ENCODE measurements around the gene LONRF2. TPM values are rescaled to one million over a fixed set of nuclear protein-coding genes. Genes with fewer than 3 reads are reported as not detected.
A peak's percentile ranks its signal among the peaks of the same experiment; 100 is the strongest.

LONRF2 gene
- total and polyA plus RNA-seq, 2 of the 4 experiments (the other 2 are of a cell fraction) = 0.19 to 0.54 TPM

DNA sequence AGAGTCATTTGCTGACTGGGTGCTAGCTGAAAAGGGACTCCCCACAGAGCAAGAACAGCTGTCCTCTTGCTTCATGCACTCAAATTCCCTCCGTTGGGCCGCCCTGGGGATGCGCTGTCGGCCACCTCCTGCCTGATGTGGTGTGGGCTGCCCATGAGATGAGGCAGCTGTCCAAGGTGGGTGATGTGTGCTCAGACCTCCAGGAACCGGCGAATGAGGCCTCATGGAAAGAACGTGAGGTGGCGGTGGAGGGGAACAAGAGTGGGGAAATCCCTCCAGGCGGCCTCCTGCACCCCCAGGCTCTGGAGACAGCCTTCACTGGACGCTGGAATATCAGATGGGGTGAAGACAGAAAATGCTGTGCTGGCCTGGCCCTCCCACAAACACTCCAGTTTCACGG, 79.8 kb downstream of the LONRF2 start:
- no peak overlapping the region; the same call in 1 of the 2 replicates for H3K56ac ChIP-seq (ENCODE audit: extremely low read depth, insufficient read depth, low read length)
- H3K4me1 ChIP-seq (ENCODE audit: control insufficient read depth, insufficient read depth, low read length) = peaks cover 16% of the 10 kb centered on the region
- ChIA-PET POLR2A (ENCODE audit: unreplicated experiment) (no interaction called here), CTCF (no interaction called here)
- in situ Hi-C loops (cut with MboI; ENCODE audit: low sequenced_read_pairs) (loop anchor here (10.0 kb wide), 1 partner anchor 518 kb away; no protein-coding TSS in a partner anchor), intact Hi-C loops (cut with micrococcal nuclease) (loop anchor here (5.0 to 10.0 kb wide), 4 partner anchors 230 to 595 kb away; no protein-coding TSS in a partner anchor), dilution Hi-C loops (cut with HindIII; ENCODE audit: low sequenced_read_pairs, unreplicated experiment) (no loop called here)
- no peak overlapping the region; the same call in 1 of the 2 replicates for H3K23ac ChIP-seq (ENCODE audit: low read depth, low read length)
- TF ChIP-seq FOS (IDR thresholded peaks at IDR 0.05; ENCODE audit: low read depth, low read length) = no peak
- peak; percentile 8; the same call in 1 of the 2 replicates for TF ChIP-seq BHLHE40 (IDR thresholded peaks at IDR 0.05; ENCODE audit: low read depth, low read length)
- TF ChIP-seq SMC3 (IDR thresholded peaks at IDR 0.05; ENCODE audit: low read depth, low read length) = no peak
- peak; percentile 48 for TF ChIP-seq CEBPB (IDR thresholded peaks at IDR 0.05; ENCODE audit: low read depth, low read length)
- no peak for TF ChIP-seq RFX5 (IDR thresholded peaks at IDR 0.05; ENCODE audit: low read depth, low read length)
- no peak for TF ChIP-seq CHD1 (IDR thresholded peaks at IDR 0.05; ENCODE audit: low read depth, low read length)
- peak; percentile 39; the same call in 1 of the 2 replicates for TF ChIP-seq MXI1 (IDR thresholded peaks at IDR 0.05; ENCODE audit: borderline replicate concordance, low read depth, low read length)
- TF ChIP-seq RCOR1 (IDR thresholded peaks at IDR 0.05; ENCODE audit: insufficient replicate concordance, low read length) = no peak
- no peak for TF ChIP-seq RAD21 (IDR thresholded peaks at IDR 0.05; ENCODE audit: low read length)
- no peak for TF ChIP-seq MAZ (IDR thresholded peaks at IDR 0.05; ENCODE audit: borderline replicate concordance, low read depth, low read length)
- TF ChIP-seq MAFK (IDR thresholded peaks at IDR 0.05; ENCODE audit: low read depth, low read length) = no peak
- TF ChIP-seq, protein P1, sequence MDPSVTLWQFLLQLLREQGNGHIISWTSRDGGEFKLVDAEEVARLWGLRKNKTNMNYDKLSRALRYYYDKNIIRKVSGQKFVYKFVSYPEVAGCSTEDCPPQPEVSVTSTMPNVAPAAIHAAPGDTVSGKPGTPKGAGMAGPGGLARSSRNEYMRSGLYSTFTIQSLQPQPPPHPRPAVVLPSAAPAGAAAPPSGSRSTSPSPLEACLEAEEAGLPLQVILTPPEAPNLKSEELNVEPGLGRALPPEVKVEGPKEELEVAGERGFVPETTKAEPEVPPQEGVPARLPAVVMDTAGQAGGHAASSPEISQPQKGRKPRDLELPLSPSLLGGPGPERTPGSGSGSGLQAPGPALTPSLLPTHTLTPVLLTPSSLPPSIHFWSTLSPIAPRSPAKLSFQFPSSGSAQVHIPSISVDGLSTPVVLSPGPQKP (IDR thresholded peaks at IDR 0.05; ENCODE audit: borderline replicate concordance, low read depth, low read length) = no peak
- H3K9me1 ChIP-seq (ENCODE audit: insufficient read depth, low read length) = peaks cover 15% of the 10 kb centered on the region; the same call in 1 of the 2 replicates
- ATAC-seq (ENCODE audit: low read depth) = peak; percentile 63
- peak overlapping the region; percentile 56; the same call in 1 of the 3 replicates for H2BK15ac ChIP-seq (ENCODE audit: low read depth, low read length)
- peak; percentile 74 for DNase-seq
- H3K9ac ChIP-seq (ENCODE audit: low read depth, low read length) = 0 out of 2 replicates have a peak overlapping the region, but pooled peaks have one; percentile 7
- no peaks in the 10 kb centered on the region for H3K36me3 ChIP-seq (ENCODE audit: control insufficient read depth, insufficient read depth, low read length)
- no peak overlapping the region for H3K4me3 ChIP-seq (ENCODE audit: insufficient read depth, low read depth, low read length)
- H3K4ac ChIP-seq (ENCODE audit: low read depth, low read length) = peak overlapping the region; percentile 79
- H2BK5ac ChIP-seq (ENCODE audit: low read depth, low read length, poor library complexity, severe bottlenecking) = no peak overlapping the region
- no TSS peak for BruUV-seq (replicated peaks)
- peak overlapping the region; percentile 21 for H2AK9ac ChIP-seq (replicated peaks; ENCODE audit: low read depth, low read length, poor library complexity)
- H4K20me1 ChIP-seq (ENCODE audit: insufficient read depth, low read length) = no peaks in the 10 kb centered on the region
- peak overlapping the region in 1 of 2 experiments; percentile 45; a peak in 2 of 4 replicates for H4K8ac ChIP-seq (ENCODE audit: low read depth in 2 of 2, low read length in 2 of 2)
- H3K9me3 ChIP-seq (ENCODE audit: control insufficient read depth, insufficient read depth, low read length) = peaks cover 4% of the 10 kb centered on the region
- no peak overlapping the region; the same call in 1 of the 2 replicates for H3K4me2 ChIP-seq (ENCODE audit: low read depth, low read length)
- no peak overlapping the region; the same call in 1 of the 2 replicates for H4K5ac ChIP-seq (ENCODE audit: low read depth, low read length)
- peak overlapping the region; percentile 75 for H4K91ac ChIP-seq (ENCODE audit: insufficient read depth, low read depth, low read length)
- H3K27me3 ChIP-seq (ENCODE audit: control insufficient read depth, insufficient read depth, low read length) = no peaks in the 10 kb centered on the region
- H3K18ac ChIP-seq (ENCODE audit: low read depth, low read length) = peak overlapping the region; percentile 31; the same call in 1 of the 2 replicates
- peak overlapping the region; percentile 23 for H3K27ac ChIP-seq (ENCODE audit: insufficient read depth, low read length)
- H2AFZ ChIP-seq (replicated peaks; ENCODE audit: low read length, poor library complexity) = peak overlapping the region; percentile 86
- H2BK120ac ChIP-seq (ENCODE audit: low read depth, low read length) = peak overlapping the region; percentile 90
- H3K14ac ChIP-seq (replicated peaks; ENCODE audit: low read depth, low read length) = no peak overlapping the region; the same call in 1 of the 2 replicates
- no CpG with 5 or more reads among the region's 11 CpGs for WGBS, 2 experiments (ENCODE audit: extremely low coverage in 2 of 2, insufficient read length in 1 of 2)
- no peaks in the 10 kb centered on the region for H3K79me1 ChIP-seq (ENCODE audit: low read depth in 1 of 2, low read length in 2 of 2)
- H2AK5ac ChIP-seq (ENCODE audit: low read depth, low read length) = peak overlapping the region; percentile 31; the same call in 1 of the 2 replicates
- peak overlapping the region; percentile 93 for H2BK20ac ChIP-seq (ENCODE audit: low read depth, low read length)

Measured in IMR-90 (cell line).